Mucosa of rectum (tissue), 2 donors: ENCODE measurements around the gene TRIM49D1.
"Not testable (repeated sequence)": the region's sequence is repeated elsewhere in the genome, so short reads cannot be mapped to it uniquely, and the experiment has no call there.

Source experiments
- H3K27ac ChIP-seq, 2 donors: one replicate each; pipeline ENCODE4 v1.7.0; 2013; ENCODE audit warnings: inconsistent platforms in 2 of 2, low read depth in 2 of 2, low read length in 2 of 2
- H3K27me3 ChIP-seq, 2 donors: one replicate each; pipeline ENCODE4 v1.7.0; 2013; ENCODE audit warnings: low read length in 2 of 2; ENCODE audit not compliant: control insufficient read depth in 2 of 2, insufficient read depth in 2 of 2
- H3K36me3 ChIP-seq, 2 donors: one replicate each; pipeline ENCODE4 v1.7.0; 2013; ENCODE audit warnings: low read length in 2 of 2; ENCODE audit not compliant: control insufficient read depth in 2 of 2, insufficient read depth in 2 of 2
- H3K4me1 ChIP-seq, 2 donors: one replicate each; pipeline ENCODE4 v1.7.0; 2013; ENCODE audit warnings: low read length in 2 of 2, mild to moderate bottlenecking in 1 of 2; ENCODE audit not compliant: control insufficient read depth in 2 of 2, insufficient read depth in 2 of 2
- H3K4me3 ChIP-seq, 2 donors: one replicate each; pipeline ENCODE4 v1.7.0; 2013; ENCODE audit warnings: low read length in 2 of 2
- H3K9ac ChIP-seq, 2 donors: one replicate each; pipeline ENCODE4 v1.7.0; 2013; ENCODE audit warnings: low read length in 2 of 2, low read depth in 1 of 2, mild to moderate bottlenecking in 1 of 2
- H3K9me3 ChIP-seq, 2 donors: one replicate each; pipeline ENCODE4 v1.7.0; 2013; ENCODE audit warnings: low read length in 2 of 2; ENCODE audit not compliant: control insufficient read depth in 2 of 2
- donor health status: healthy.
- donor health status: Normal muscosa, but diverticular disease.

TRIM49D1 gene

GRCh38 chr11:89922195-89922660, at the start of gene TRIM49D1:
Gene TRIM49D1 (minus strand): TSS chr11:89922245. CDS start chr11:89917710, 4,535 bp downstream.
- H3K4me3 ChIP-seq: no peak within 1 kb of the TSS
- no peaks in the 10 kb centered on the region for H3K36me3 ChIP-seq
- H3K9ac ChIP-seq: no peak within 1 kb of the TSS
- H3K9me3 ChIP-seq: no peaks in the 10 kb centered on the region
- no peaks in the 10 kb centered on the region for H3K27me3 ChIP-seq
- no peaks in the 10 kb centered on the region for H3K4me1 ChIP-seq
- no peak within 1 kb of the TSS for H3K27ac ChIP-seq

- H3K9ac ChIP-seq, H3K4me1 ChIP-seq, H3K36me3 ChIP-seq, H3K9me3 ChIP-seq, H3K4me3 ChIP-seq, H3K27ac ChIP-seq, H3K27me3 ChIP-seq: not testable (repeated sequence)
Observed at GRCh38 chr11:89965737-89966136, 43.7 kb upstream of the TRIM49D1 start, which contains the start of gene TRIM64. Gene TRIM64 (plus strand): TSS chr11:89966037. CDS start chr11:89968504, 2,467 bp downstream.

GRCh38 chr11:89960833-89961232, 38.8 kb upstream of the TRIM49D1 start:
- H3K9ac ChIP-seq, H3K4me1 ChIP-seq, H3K4me3 ChIP-seq, H3K9me3 ChIP-seq, H3K27ac ChIP-seq, H3K36me3 ChIP-seq, H3K27me3 ChIP-seq: not testable (repeated sequence)

GRCh38 chr11:89923764-89924163, 1.7 kb upstream of the TRIM49D1 start, which contains the start of gene TRIM49D2:
Gene TRIM49D2 (plus strand): TSS chr11:89924064. CDS start chr11:89926762, 2,698 bp downstream.
- not testable (repeated sequence) for H3K27ac ChIP-seq, H3K9ac ChIP-seq, H3K9me3 ChIP-seq, H3K36me3 ChIP-seq, H3K4me1 ChIP-seq, H3K4me3 ChIP-seq, H3K27me3 ChIP-seq

- H3K4me3 ChIP-seq, H3K36me3 ChIP-seq, H3K27ac ChIP-seq, H3K27me3 ChIP-seq, H3K9ac ChIP-seq, H3K9me3 ChIP-seq, H3K4me1 ChIP-seq: not testable (repeated sequence)
Observed at GRCh38 chr11:89900809-89901208, 21.2 kb downstream of the TRIM49D1 start.

- not testable (repeated sequence) for H3K4me1 ChIP-seq, H3K9ac ChIP-seq, H3K27me3 ChIP-seq
Observed at GRCh38 chr11:89893245-89893644, 28.8 kb downstream of the TRIM49D1 start.

GRCh38 chr11:89877511-89877910, 44.5 kb downstream of the TRIM49D1 start:
- H3K4me1 ChIP-seq, H3K36me3 ChIP-seq: not testable (repeated sequence)

More at GRCh38 chr11:89893245-89893644, 28.8 kb downstream of the TRIM49D1 start:
- not testable (repeated sequence) for H3K9me3 ChIP-seq, H3K36me3 ChIP-seq, H3K27ac ChIP-seq, H3K4me3 ChIP-seq

GRCh38 chr11:89872588-89872987, 49.5 kb downstream of the TRIM49D1 start:
- H3K36me3 ChIP-seq, H3K27ac ChIP-seq, H3K27me3 ChIP-seq, H3K4me3 ChIP-seq, H3K9me3 ChIP-seq, H3K4me1 ChIP-seq, H3K9ac ChIP-seq: not testable (repeated sequence)

More at GRCh38 chr11:89877511-89877910, 44.5 kb downstream of the TRIM49D1 start:
- not testable (repeated sequence) for H3K27ac ChIP-seq, H3K27me3 ChIP-seq, H3K9ac ChIP-seq, H3K9me3 ChIP-seq, H3K4me3 ChIP-seq

- not testable (repeated sequence) for H3K4me1 ChIP-seq, H3K4me3 ChIP-seq, H3K27ac ChIP-seq, H3K36me3 ChIP-seq, H3K27me3 ChIP-seq, H3K9me3 ChIP-seq, H3K9ac ChIP-seq
Observed at GRCh38 chr11:89865223-89865622, 56.8 kb downstream of the TRIM49D1 start.

GRCh38 chr11:89863906-89864704, 57.9 kb downstream of the TRIM49D1 start:
- not testable (repeated sequence) for H3K27me3 ChIP-seq, H3K36me3 ChIP-seq, H3K4me1 ChIP-seq, H3K4me3 ChIP-seq, H3K9ac ChIP-seq, H3K27ac ChIP-seq, H3K9me3 ChIP-seq
